Astrocyte (in vitro differentiated cells and primary cell): ENCODE results near the gene TOR1AIP1. TPM values are rescaled to one million over a fixed set of nuclear protein-coding genes. Genes with fewer than 3 reads are reported as not detected.

ENCODE experiments used
- DNase-seq: peaks from one replicate; pipeline ENCODE4 v3.0.0-alpha.2; 2010; ENCODE audit warnings: low read depth
- FAIRE-seq: peaks from 2 replicates; lab custom pipeline; 2011; peaks lifted over from hg19 to GRCh38; lab: Jason Lieb, UNC
- H2AFZ ChIP-seq: 2 replicates; pipeline ENCODE4 v1.6.0; 2012; ENCODE audit warnings: low read depth, low read length, inconsistent platforms
- H3K27ac ChIP-seq: 2 replicates; pipeline ENCODE4 v1.5.1; 2011; ENCODE audit warnings: low read depth, low read length, inconsistent platforms
- H3K27me3 ChIP-seq: 2 replicates; pipeline ENCODE4 v1.6.0; 2011; ENCODE audit warnings: low read length, inconsistent platforms; ENCODE audit not compliant: insufficient read depth
- H3K36me3 ChIP-seq: 2 replicates; pipeline ENCODE4 v1.5.1; 2011; ENCODE audit warnings: low read length, inconsistent platforms; ENCODE audit not compliant: insufficient read depth
- H3K4me1 ChIP-seq: 2 replicates; pipeline ENCODE4 v1.5.1; 2011; ENCODE audit warnings: low read length, inconsistent platforms; ENCODE audit not compliant: insufficient read depth
- H3K4me2 ChIP-seq: 2 replicates; pipeline ENCODE4 v1.6.0; 2012; ENCODE audit warnings: low read length, inconsistent platforms
- H3K4me3 ChIP-seq: 2 replicates; pipeline ENCODE4 v1.5.1; 2011; ENCODE audit warnings: low read depth, mild to moderate bottlenecking, low read length, inconsistent platforms; ENCODE audit not compliant: insufficient read depth
- H3K79me2 ChIP-seq: 2 replicates; pipeline ENCODE4 v1.6.0; 2012; ENCODE audit warnings: mild to moderate bottlenecking, low read length, inconsistent platforms; ENCODE audit not compliant: insufficient read depth
- H3K9ac ChIP-seq: 2 replicates; pipeline ENCODE4 v1.6.0; 2012; ENCODE audit warnings: mild to moderate bottlenecking, low read length, inconsistent platforms
- H3K9me3 ChIP-seq: 2 replicates; pipeline ENCODE4 v1.5.1; 2012; ENCODE audit warnings: low read depth, mild to moderate bottlenecking, low read length, inconsistent platforms; ENCODE audit not compliant: insufficient read depth
- H4K20me1 ChIP-seq: 2 replicates; pipeline ENCODE4 v1.6.0; 2012; ENCODE audit warnings: low read length, inconsistent platforms; ENCODE audit not compliant: insufficient read depth
- H3K27ac Mint-ChIP-seq: one replicate; pipeline ENCODE4 v1.8.0; 2021; ENCODE audit warnings: mild to moderate bottlenecking, mixed read lengths; ENCODE audit not compliant: unreplicated experiment
- H3K27me3 Mint-ChIP-seq: one replicate; pipeline ENCODE4 v1.8.0; 2021; ENCODE audit warnings: low read depth, mixed read lengths; ENCODE audit not compliant: unreplicated experiment
- H3K36me3 Mint-ChIP-seq: one replicate; pipeline ENCODE4 v1.8.0; 2021; ENCODE audit warnings: low read depth, mixed read lengths; ENCODE audit not compliant: unreplicated experiment
- H3K4me1 Mint-ChIP-seq: one replicate; pipeline ENCODE4 v1.8.0; 2021; ENCODE audit warnings: low read depth, mixed read lengths; ENCODE audit not compliant: unreplicated experiment
- H3K4me3 Mint-ChIP-seq: one replicate; pipeline ENCODE4 v1.8.0; 2021; ENCODE audit warnings: mild to moderate bottlenecking, moderate library complexity, mixed read lengths; ENCODE audit not compliant: unreplicated experiment
- H3K9me3 Mint-ChIP-seq: one replicate; pipeline ENCODE4 v1.8.0; 2021; ENCODE audit warnings: mild to moderate bottlenecking, mixed read lengths; ENCODE audit not compliant: unreplicated experiment
- EZH2 ChIP-seq: IDR thresholded peaks from 2 replicates; pipeline ENCODE4 v1.6.1; 2012; ENCODE audit warnings: mild to moderate bottlenecking, low read length, inconsistent platforms; ENCODE audit not compliant: insufficient read depth
- total RNA-seq: library from RNA; stranded (reverse); gene quantifications from 2 replicates; pipeline ENCODE4 v1.2.1, GENCODE V29; 2021
- TF ChIP-seq, protein P1 (sequence below): IDR thresholded peaks from 2 replicates; pipeline ENCODE4 v1.5.1; 2011; ENCODE audit warnings: low read depth, mild to moderate bottlenecking, inconsistent platforms, low read length, moderate library complexity; ENCODE audit not compliant: insufficient read depth

Gene TOR1AIP1
- total RNA-seq, 1 donor from 2014 or later: 37.4 TPM

DNA sequence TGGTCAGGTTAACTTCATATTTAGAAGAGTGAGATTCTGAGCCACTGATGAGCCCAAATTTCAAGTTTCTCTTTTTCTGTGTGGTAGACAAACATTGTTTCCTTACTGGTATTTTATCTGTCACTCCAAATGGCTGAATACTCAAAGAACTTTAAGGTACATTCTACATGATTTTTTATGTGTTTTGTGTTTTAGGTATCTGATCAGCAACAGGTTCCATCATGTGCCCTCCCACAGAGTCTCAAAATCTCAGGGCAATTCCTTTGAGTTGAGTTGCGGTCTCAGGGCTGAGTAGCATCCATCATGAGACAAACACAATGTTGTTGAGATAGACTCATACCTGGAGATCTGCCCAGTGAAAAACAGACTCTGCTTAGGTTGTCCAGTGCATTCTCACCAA is 57.9 kb downstream of the TOR1AIP1 start:
- Histone ChIP-seq H3K9ac (no peak overlapping the region), H3K27me3 (peaks cover 2% of the 10 kb centered on the region), H3K4me1 (no peaks in the 10 kb centered on the region), H3K27ac (no peak overlapping the region), H4K20me1 (no peaks in the 10 kb centered on the region), H3K9me3 (no peaks in the 10 kb centered on the region), H3K4me2 (no peak overlapping the region), H3K36me3 (no peaks in the 10 kb centered on the region), H3K4me3 (no peak overlapping the region), H2AFZ (no peak overlapping the region), H3K79me2 (no peaks in the 10 kb centered on the region)
- FAIRE-seq: no peak
- TF ChIP-seq, protein P1, sequence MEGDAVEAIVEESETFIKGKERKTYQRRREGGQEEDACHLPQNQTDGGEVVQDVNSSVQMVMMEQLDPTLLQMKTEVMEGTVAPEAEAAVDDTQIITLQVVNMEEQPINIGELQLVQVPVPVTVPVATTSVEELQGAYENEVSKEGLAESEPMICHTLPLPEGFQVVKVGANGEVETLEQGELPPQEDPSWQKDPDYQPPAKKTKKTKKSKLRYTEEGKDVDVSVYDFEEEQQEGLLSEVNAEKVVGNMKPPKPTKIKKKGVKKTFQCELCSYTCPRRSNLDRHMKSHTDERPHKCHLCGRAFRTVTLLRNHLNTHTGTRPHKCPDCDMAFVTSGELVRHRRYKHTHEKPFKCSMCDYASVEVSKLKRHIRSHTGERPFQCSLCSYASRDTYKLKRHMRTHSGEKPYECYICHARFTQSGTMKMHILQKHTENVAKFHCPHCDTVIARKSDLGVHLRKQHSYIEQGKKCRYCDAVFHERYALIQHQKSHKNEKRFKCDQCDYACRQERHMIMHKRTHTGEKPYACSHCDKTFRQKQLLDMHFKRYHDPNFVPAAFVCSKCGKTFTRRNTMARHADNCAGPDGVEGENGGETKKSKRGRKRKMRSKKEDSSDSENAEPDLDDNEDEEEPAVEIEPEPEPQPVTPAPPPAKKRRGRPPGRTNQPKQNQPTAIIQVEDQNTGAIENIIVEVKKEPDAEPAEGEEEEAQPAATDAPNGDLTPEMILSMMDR: no peak
- no peak for TF ChIP-seq EZH2
- Mint-ChIP-seq H3K27ac (no peak overlapping the region), H3K4me1 (no peaks in the 10 kb centered on the region), H3K36me3 (no peaks in the 10 kb centered on the region), H3K27me3 (no peaks in the 10 kb centered on the region), H3K9me3 (no peaks in the 10 kb centered on the region), H3K4me3 (no peak overlapping the region)
- DNase-seq: no peak

DNA sequence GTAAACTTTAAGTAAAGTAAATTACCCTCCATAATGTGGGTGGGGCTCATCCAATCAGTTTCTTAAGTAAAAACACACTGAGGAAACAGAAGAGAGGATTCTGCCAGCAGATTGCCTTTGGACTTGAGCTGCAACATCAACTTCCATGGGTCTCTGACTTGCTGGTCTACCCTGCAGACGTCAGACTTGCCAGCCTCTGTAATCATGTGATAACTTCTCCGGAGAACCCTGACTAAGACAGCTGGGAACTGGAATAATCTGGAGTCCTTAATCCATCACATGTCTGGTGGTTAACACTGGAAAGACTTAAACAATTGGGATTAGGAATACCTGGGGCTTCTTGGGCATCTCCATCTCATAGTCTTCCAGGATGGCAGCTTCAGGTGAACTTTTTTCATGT is 59.4 kb downstream of the TOR1AIP1 start:
- no peak overlapping the region for H3K27ac ChIP-seq
- H3K27me3 Mint-ChIP-seq: no peaks in the 10 kb centered on the region
- no peak overlapping the region for H2AFZ ChIP-seq
- H3K27ac Mint-ChIP-seq: no peak overlapping the region
- FAIRE-seq: no peak
- H4K20me1 ChIP-seq: no peaks in the 10 kb centered on the region
- no peaks in the 10 kb centered on the region for H3K79me2 ChIP-seq
- no peak for TF ChIP-seq EZH2
- TF ChIP-seq, protein P1: no peak
- no peaks in the 10 kb centered on the region for H3K36me3 ChIP-seq
- H3K36me3 Mint-ChIP-seq: no peaks in the 10 kb centered on the region
- H3K4me1 ChIP-seq: no peaks in the 10 kb centered on the region
- no peak for DNase-seq
- H3K9me3 Mint-ChIP-seq: no peaks in the 10 kb centered on the region
- H3K4me3 Mint-ChIP-seq: no peak overlapping the region
- H3K9me3 ChIP-seq: no peaks in the 10 kb centered on the region
- H3K4me1 Mint-ChIP-seq: no peaks in the 10 kb centered on the region
- no peak overlapping the region for H3K4me3 ChIP-seq
- H3K4me2 ChIP-seq: no peak overlapping the region
- H3K9ac ChIP-seq: no peak overlapping the region
- no peaks in the 10 kb centered on the region for H3K27me3 ChIP-seq

DNA sequence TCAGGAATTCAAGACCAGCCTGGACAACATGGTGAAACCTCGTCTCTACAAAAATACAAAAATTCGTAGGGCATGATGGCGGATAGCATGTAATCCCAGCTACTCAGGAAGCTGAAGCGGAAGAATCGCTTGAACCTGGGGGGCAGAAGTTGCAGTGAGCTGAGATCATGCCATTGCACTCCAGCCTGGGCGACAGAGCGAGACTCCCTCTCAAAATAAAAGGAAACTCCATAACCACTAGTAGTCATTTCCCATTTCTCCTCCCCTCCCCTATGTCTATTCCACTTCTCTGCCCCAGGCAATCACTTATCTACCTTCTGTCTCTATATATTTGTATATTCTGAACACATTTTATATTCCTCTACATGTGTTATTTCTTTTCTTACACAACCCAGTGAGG is 68.6 kb downstream of the TOR1AIP1 start:
- Histone ChIP-seq H3K9me3 (no peaks in the 10 kb centered on the region), H3K4me1 (peaks cover 6% of the 10 kb centered on the region), H3K36me3 (no peaks in the 10 kb centered on the region), H3K9ac (no peak overlapping the region), H3K27me3 (no peaks in the 10 kb centered on the region), H3K4me3 (no peak overlapping the region), H3K4me2 (no peak overlapping the region), H2AFZ (no peak overlapping the region), H3K27ac (no peak overlapping the region), H4K20me1 (peaks cover 5% of the 10 kb centered on the region), H3K79me2 (peaks cover 11% of the 10 kb centered on the region)
- FAIRE-seq (no peak), DNase-seq (no peak)
- no peaks in the 10 kb centered on the region for H3K27me3 Mint-ChIP-seq
- no peak overlapping the region for H3K4me3 Mint-ChIP-seq
- H3K9me3 Mint-ChIP-seq: no peaks in the 10 kb centered on the region
- H3K36me3 Mint-ChIP-seq: no peaks in the 10 kb centered on the region
- no peak for TF ChIP-seq EZH2
- TF ChIP-seq, protein P1: no peak
- peaks cover 1% of the 10 kb centered on the region for H3K4me1 Mint-ChIP-seq
- no peak overlapping the region for H3K27ac Mint-ChIP-seq
